Adrenal gland (tissue), 5 donors: ENCODE results near the gene GNAQ.

ENCODE experiments used
- POLR2A ChIP-seq, 2 donors: fragments of 450-650 bp; IDR thresholded peaks; one replicate each; pipeline ENCODE4 v1.6.1; 2017; ENCODE audit warnings: antibody characterized with exemption in 2 of 2, mild to moderate bottlenecking in 2 of 2, moderate library complexity in 1 of 2
- TF ChIP-seq, protein P1 (sequence below), 6 experiments: fragments of 450-650 bp in 4 of 6; fragments of 200-600 bp in 2 of 6; sonication (generic) in 1 of 6; IDR thresholded peaks; 1 replicate in 5 of 6; 2 replicates in 1 of 6; pipeline versions ENCODE4 v1.5.1 to v1.8.0; 2016 to 2021; ENCODE audit warnings: antibody characterized with exemption in 6 of 6, mild to moderate bottlenecking in 2 of 6, moderate library complexity in 1 of 6
- donor health status: DM: no; HTN: no; CAD: no.

GRCh38 chr9:77771171-77771570 lies 260.4 kb downstream of the GNAQ start:
- no peak for TF ChIP-seq POLR2A (IDR thresholded peaks at IDR 0.05)
- TF ChIP-seq, protein P1, sequence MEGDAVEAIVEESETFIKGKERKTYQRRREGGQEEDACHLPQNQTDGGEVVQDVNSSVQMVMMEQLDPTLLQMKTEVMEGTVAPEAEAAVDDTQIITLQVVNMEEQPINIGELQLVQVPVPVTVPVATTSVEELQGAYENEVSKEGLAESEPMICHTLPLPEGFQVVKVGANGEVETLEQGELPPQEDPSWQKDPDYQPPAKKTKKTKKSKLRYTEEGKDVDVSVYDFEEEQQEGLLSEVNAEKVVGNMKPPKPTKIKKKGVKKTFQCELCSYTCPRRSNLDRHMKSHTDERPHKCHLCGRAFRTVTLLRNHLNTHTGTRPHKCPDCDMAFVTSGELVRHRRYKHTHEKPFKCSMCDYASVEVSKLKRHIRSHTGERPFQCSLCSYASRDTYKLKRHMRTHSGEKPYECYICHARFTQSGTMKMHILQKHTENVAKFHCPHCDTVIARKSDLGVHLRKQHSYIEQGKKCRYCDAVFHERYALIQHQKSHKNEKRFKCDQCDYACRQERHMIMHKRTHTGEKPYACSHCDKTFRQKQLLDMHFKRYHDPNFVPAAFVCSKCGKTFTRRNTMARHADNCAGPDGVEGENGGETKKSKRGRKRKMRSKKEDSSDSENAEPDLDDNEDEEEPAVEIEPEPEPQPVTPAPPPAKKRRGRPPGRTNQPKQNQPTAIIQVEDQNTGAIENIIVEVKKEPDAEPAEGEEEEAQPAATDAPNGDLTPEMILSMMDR (IDR thresholded peaks at IDR 0.05), result no peak
